ENCODE data around the gene LHPP.

Gene LHPP

DNA sequence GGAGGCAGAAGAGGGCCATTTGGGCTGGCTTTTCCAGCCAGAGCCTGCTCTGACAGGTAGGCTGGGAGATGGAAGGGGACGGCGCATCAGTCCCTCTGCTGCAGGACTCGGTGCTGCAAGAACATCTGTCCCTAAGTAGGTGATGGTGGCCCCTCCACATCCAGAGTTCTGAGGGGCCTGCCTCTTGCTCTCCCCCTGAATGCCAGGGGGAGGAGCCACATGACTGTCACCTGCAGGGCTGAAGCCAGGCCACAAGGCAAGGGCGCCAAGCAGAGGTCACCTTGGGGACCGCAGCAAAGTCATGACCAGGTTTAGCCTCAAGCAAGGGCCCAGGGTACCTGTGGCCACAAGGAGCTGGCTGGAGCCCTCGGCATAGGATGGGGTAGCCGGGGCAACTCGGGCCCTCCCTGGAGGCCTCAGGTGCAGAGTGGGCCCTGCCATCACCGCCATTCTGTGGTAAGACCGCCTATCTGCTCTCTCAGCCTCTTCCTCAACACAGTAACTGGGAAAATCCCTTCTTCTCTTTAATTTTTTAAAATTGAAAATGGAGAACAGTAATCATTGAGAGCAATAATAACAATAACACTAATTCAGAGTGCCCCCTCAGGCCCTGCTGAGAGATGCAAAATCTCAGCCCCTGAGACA, 183.3 kb downstream of the LHPP start:
- no peak for DNase-seq (ENCODE audit: low spot score)

DNA sequence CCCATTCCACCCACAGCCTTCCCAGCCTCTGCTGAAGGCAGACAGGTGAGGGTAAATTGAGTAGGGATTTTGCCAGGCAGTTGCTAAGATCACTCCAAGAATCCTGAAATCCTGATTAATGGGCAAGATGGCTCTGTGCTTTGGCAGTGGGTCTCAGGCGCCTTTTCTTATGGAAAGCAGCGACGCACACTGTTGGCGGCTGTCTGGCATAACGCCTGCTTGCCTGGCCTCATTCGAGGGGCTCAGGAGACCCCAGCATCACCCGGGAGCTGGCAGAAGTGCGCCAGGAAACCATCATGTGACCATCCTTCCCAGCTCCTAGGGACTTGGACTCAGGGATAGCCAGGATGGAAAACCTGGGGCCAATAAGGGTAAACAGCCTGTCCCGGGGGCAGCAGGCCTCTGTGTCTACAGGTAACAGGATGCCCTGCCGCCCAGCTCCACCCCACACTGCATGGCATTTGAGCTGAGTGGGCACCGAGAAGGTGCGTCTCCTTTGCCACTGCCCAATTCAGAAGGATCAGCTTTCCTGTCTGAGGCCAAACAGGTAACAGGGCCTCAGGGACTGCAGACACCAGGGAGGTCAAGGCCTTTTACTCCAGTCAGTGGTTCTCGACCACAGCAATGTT, 184.0 kb downstream of the LHPP start:
- no peak for DNase-seq (ENCODE audit: low spot score)

DNA sequence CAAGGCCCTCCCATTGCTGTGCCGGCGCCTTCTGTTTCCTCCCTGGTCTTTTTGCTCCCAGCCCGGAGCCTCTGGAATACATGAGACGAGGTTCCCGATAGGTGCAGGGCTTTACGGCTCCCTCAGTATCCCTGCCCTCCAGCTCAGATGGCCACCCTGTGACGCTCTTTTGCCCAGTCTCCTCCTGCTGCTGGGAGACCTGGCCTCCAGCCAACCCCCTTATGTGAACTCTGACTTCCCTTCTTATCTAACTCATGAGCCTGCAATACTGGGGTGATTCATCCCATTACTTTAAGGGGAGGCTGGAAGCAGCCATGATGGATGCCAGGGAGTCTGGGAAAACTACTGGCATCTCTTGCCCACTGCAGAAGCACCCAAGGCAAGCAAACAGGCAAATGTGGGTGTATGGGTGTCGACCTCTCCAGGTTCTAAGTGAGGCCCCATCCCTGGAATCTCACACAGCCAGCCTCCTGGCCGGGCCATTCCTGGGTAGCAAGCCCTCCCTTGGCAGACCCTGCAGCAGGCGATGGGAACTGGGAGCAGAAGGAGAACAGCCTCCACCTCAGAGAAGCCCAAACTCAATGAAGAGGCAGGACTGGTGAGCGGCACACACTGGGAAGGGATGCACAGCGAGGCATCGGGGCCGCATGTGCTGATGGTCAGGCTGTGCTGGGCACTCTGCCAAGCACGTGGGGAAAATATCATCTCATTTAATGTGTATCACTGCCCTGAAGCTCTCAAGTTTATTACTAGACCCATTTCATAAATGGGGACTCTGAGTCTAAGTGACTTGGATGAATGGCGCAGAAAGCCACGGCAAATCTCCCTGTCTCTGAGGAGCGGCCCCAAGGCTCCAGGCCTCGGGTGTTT, 185.1 kb downstream of the LHPP start:
- peak; percentile 86 for DNase-seq (ENCODE audit: low spot score)

DNA sequence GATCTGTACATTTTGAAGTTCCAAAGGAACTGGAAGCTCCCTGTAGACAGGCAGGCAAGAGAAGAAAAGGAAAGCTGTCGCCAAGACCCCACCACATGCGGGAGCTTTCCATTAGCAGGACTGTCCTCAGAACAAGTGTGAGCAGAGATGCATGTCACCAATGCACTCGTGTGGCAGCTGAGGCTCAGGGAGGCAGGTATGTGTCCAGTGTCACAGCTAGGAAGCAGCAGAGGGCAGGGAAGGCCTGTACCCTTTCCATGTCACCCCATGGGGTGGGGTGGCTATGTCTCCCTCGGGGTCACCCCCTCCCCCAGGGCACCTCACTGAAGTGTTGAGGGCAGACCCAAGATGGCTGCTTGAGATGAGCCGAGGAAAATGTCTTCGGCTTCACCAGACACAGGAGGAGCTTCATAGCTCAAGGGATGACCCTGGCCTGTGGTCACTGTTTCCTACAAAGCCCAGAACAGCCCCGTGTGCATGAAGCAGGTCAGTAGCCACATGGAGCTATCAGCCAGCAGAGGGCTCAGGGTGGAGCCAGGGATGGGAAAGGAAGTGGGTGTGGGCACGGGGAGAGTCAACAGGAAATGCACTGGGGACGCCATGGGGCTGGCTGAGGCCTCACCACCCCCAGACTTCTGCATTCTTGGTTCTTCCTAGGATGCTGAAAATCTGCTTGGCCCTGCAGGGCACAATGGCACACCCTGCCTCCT, 186.0 kb downstream of the LHPP start:
- DNase-seq (ENCODE audit: low spot score): peak; percentile 84

DNA sequence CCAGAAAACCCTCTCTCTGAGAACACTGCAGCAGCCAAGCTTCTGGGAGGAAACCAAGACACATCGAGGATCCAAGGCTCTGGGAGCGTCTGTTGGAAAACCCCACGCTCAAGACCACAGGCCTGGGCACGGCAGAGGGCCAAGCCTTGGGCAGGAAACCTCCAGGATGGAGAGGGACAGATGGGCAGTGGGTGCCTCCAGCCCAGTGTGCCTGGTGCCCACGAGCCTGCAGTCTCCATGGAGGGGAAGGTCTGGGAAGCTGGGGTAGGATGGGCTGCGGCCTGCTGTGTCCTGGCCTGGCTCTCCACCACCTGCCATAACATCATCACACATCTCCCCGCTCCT, 186.5 kb downstream of the LHPP start:
- no peak for DNase-seq (ENCODE audit: low spot score)

DNA sequence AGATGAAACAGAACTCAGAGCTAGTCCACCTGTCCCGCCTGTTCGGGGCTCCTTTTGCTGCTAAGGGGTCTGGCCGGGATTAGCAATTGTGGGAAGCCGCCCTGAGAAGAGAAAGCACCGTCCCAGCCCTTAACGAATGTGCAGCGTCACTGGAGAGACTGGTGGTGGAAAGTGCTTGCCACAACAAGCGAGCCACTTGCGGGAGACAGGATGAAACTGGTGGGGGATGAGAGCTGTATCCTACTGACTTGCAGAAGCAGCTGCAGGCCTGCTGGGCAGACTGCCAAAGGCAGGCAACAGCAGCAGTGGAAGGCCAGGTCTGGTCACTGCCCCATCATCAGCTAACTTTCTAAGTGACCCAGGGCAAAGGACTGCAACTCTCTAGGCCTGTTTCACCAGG, 187.1 kb downstream of the LHPP start:
- peak; percentile 87 for DNase-seq (ENCODE audit: low spot score)

DNA sequence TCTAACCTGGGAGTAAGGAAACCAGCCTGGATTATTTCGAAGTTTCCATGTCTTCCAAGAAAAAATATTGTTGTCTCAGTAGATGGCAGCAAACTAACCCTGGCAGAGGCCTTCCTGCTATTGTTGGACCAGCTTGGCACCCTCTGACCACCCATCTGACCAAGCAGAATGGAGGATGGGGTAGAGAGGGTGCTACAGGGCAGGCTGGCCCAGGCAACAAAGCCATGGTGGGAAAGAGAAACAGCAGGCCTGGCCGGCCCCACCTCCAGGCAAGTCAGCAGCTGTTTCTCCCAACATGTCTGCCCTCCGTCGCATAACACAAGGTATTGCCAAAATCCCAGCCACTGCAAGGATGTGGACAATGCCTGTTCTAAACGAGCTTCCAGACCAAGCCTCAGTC, 187.6 kb downstream of the LHPP start:
- no peak for DNase-seq (ENCODE audit: low spot score)

DNA sequence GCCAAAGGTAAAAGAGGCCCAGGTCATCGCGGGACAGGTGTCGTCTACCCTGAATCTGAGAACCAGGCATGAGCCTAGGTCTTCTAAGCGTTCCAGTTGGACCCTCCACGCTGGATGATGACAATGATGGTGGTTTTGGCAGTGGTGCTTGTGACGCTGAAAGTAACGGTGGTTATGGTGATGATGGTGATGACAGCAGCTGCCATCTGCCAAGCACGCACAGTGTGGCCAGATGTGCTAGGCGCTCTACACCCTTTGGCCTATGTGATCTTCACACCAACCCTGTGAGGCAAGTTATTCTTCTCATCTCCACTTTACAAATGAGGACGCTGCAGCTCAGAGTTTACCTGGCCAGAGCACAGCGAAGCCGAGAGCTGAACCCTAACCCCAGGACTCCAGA, 188.6 kb downstream of the LHPP start:
- DNase-seq (ENCODE audit: low spot score): no peak

DNA sequence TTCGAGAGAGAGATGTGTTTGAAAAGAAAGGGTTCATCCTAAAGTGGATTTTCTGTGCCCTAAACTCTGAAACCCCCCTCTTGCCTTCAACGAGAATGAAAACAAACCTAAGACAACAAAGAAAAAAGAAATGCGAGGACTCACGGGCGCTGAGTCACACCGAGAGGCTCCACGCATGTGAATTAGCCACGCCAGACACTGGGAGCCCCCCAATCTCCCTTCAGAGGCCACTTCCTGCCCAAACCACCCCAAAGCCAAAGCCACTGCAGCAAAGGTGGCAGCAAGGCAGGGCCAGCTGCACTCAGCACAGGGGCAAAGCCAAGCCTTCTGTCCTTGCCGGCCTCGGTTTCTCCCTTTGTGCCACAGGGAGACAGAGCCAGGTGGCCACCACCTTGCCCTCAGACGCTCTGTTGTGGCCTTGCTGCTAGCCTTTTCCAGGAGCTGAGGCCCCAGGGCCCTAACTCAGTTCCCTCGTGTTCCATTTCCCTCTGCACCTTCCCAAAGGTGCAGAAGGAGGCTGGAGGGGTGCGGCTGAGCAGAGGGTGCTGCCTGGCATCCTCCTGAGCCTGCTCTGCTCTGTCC, 189.3 kb downstream of the LHPP start:
- no peak for DNase-seq (ENCODE audit: low spot score)

DNA sequence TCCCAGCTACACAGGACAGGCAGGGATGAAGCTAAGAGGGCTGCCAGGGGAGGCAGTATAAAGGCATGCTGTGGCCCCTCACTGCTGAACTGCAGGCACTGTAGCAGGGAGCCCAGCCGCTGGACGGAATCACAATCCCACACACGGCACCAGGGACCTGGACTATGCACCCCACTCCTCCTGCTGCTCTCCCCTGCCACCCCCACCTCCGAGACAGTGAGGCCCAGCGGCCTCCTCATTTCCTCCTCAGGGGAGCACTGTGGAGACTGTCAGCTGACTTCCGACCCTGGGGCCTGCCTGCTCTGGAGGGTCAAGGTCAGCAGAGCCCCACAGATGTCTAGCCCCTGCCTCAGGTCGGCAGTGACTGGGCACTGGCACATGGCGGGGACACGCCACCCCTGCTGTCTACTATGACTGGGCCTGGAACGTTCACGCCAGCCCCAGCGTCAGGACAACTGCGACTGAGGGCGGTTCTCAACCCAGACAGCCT, 189.8 kb downstream of the LHPP start:
- DNase-seq (ENCODE audit: low spot score): no peak

DNA sequence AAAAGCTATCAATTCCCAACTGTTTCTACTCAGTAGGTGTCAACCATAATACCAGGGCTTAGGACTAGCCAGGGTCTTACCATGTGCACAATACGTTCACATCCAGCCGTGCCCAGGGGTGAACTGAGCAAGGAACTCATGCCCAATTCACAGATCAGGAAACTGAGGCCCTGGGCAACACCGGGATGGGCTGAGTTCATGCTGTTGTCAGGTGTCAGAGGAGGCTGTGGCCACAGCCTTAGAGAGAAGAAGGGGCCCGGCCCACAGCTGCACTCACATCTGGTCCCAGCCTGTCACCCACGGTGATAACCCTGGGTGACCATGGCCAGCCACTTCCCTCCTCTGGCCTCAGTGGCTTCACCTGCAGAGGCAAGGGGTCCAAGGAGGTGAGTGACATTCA, 190.6 kb downstream of the LHPP start:
- DNase-seq (ENCODE audit: low spot score): no peak

DNA sequence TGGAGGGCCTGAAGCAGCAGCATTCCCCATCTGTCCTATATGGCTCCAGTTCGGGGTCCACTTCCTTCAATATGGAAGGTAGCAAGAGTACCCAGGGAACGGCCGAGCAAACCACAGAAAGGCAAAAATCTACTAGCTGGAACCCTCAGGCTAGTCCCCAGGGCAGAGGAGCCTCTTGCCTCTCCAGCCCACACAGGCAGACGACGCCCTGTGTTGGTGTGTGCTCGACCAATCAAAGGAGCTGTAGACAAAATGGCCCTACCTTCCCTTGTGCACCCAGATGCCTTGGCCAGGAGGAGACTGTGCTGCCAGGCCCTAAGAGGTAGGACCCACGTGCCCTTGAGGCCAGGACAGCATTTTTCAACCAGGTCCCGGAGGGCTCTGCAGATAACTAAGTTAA, 191.1 kb downstream of the LHPP start:
- no peak for DNase-seq (ENCODE audit: low spot score)

DNA sequence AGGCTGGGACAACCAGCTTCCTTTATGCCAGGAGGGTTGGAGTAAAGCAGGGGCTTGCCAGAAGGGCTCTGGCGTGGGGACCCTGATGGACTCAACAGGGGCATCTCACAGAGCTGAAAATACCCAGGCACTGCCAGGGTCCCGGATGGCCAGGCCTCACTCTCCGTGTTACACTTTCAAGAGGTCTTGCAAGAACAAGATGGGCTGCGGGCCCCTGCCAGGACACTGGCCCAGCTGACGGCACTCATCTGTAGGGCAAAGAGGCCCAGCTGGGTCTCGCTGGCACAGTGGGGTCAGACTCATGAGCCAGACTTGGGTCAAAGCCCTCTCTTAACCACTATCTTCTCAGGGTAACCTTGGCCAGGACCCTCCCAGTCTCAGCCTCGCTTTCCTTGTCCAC, 191.7 kb downstream of the LHPP start:
- no peak for DNase-seq (ENCODE audit: low spot score)

DNA sequence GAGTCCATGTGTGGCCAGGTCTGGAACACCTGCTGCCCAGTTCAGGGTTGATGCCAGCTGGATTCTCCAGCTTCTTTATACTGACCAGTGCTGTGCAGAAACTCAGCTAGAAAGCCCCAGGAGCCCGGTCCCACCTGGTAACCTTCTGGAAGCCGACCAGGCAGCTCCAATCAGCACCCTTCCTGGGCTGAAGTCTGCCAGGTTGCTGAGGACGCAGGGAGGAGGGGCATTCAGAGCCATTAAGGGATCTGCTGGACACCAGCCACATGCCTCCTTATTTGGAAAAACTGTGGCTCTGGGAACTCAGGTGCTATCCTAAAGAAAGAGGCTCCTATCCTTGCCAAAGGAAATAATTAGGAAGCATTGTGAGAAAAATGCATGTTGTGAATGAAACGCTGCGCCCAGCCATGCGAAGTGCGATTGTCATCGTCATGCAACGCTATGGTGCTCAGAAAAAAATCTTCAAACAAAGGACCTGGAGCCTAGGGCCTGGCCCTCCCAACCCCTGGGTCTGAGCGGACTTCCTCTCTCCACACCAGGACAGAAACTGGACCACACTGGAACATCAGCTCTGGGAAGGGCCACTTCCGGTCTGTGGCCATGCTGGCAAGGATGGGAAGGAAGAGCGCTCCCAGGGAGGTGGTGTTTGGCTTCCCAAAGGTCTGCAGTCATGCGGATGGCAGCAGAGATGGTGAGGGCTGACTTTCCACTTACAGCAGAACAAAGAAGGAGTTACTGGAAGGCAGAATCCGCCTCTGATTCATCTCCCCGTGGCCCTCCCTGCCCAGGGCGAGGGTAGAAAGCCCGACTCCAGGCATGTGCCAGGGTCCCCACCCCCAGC, 192.4 kb downstream of the LHPP start:
- no peak for DNase-seq (ENCODE audit: low spot score)

DNA sequence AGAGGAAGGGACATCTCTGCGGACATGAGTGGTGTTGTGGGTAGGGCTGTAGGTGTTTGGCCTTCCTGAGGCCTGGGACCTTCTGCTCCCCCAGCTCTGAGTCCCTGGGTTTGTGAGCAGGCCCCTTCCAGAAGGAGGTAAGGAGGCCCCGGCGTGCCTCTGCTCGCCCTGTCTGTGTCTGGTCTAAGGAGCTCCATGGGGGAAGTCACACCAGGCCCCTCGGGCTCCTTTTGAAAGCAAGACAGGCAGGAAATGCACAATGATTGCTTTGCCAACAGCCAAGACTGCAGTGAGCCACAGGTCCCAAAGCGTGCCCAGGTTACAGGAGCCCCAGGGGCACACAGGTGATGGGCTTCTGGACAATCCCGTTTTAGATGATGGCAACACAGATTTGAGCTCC, 193.1 kb downstream of the LHPP start:
- no peak for DNase-seq (ENCODE audit: low spot score)

DNA sequence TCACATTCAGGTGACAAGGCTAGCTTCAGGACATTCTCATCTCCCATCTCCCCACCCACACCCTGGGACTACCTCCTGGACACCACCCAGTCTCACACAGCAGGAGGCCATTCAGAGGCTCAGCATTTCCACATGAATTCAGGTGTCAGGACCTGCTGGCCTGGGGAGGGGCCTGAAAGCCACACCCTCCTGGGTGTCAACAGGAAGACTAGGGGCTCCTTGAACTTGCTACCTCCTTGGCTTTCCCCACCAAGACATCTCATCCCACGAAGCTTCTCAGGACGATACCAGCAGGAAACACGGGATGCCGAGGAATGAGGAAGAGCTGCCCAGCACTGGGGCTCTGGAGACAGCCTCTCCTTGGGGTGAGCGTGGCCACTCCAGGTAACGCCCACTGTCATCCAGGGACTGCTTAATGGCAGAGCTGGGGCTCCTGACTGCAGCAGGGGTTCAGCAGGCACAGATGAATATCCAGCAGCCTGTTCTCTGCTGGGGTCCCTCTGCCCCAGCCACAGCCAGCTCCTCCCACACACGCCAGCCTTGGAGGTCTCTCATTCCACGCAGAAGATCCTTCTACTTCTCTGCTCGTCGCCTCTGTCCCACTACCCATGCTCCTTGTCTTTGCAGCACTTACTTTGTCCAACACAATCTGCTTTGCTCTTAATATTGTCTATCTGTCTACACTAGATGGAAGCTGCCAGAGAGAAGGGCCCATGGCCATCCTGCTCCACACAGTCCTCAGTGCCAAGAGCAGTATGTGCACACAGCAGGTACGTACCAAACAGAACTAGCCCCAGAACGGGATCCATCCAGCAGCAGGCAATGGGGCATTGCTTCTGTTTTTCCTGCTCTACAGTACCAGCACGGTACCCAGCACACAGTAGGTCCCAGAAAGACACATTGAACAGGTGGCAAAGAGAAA, 193.8 kb downstream of the LHPP start:
- no peak for DNase-seq (ENCODE audit: low spot score)

DNA sequence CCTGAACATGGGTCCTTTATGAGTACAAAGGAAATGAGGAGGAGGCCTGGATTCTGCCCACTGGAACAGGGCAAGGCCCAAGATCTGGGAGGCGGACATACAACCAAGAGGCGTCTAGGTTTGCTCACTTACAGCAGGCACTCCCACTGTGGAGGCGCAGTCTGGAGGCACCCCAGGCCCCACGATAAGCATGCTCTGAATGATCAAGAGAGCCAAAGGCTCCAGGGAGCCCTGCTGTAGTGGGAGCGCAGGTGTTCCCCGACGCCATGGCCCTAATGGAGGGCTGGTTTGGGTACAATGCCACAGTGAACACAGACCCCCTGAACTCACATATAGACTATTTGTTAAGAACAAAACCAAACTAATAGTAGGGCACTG, 194.5 kb downstream of the LHPP start:
- DNase-seq (ENCODE audit: low spot score): no peak

DNA sequence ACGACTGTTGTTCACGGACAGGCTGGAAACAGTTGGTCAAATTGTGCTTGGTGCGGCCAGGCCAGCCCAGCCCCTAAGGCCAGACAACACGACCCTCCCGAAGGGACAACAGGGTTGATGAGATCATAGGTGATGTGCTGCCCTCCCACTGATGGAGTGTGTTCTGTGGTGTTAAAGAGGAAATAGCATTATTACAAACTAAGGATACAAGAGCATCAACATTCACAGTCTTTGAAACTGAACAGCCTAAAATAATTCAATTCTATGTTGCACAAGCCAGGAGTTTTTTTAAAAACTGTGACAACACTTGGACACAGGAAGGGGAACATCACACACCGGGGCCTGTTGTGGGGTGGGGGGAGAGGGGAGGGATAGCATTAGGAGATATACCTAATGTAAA, 194.9 kb downstream of the LHPP start:
- no peak for DNase-seq (ENCODE audit: low spot score)

DNA sequence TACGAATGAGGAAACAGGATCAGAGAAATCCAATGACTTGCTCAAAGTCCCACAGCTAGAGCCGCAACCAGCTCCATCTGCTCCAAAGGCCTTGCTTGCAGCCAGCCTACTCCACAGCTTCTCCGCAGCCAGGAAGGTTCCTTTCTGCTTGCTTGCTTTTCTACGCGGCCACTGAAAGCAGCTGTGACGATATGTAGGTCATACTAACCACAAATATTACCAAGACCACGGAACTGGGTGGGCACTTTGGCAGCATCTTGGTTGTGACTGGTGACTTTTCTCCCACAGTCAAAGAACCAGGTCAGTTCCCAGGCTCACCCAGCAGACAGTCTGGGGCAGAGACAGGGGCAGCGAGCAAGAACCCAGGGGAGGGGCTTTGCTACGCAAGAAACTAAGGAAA, 196.2 kb downstream of the LHPP start:
- no peak for DNase-seq (ENCODE audit: low spot score)

DNA sequence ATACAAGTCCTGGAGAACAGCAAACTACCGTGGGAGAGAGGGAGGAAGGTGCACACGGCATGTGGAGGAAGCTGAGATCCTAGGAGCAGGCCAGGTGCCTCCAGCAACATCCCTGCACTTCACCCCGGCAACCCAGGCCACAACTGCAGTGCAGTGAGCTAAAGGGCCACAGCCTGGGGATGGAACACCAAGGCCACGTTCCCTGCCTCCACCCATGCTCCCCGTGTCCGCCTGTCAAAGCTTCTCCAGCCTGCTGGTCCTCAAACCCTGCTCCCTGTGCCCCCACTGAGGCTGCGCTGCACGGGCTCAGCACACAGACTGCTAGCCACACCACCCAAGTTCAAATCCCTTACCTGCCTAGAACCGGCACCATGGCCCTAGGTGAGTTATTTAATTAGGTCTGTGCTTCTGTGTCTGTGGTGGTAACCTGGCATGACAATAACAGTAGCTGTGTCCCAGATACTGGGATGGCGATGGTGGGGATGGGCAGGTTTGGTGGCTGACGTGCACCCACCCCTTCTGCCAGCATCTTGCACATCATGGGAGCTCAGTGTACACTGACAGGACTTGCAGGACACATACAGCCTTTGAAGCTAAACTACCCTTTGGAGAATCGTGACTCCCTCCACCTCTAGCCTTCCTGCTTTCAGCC, 197.1 kb downstream of the LHPP start:
- DNase-seq (ENCODE audit: low spot score): no peak
